ENCODE measurements around the gene ABHD8.
A peak's percentile ranks its signal among the peaks of the same experiment; 100 is the strongest.

Gene ABHD8

DNA sequence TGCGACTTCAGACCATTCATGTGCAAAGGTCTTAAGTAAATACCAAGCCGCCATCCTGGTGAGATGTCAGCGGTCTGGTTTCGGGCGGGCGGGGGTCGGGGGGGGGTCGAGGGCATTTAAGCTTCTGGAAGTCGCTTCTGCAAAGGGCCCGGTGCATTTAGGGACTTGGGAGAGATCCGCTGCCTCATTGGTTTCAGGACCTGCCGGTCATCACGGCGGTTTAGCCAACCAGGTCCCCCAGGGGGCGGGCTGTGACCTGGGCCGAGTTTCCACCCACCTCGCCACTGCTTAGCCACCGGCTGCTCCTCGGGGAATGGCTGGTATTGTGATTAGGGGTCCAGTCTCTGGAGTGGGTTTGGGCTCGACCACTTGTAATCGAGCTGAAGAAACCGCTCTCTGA, 13.7 kb downstream of the ABHD8 start:
- no peak overlapping the region for H3K27ac ChIP-seq
- TF ChIP-seq, protein P1, sequence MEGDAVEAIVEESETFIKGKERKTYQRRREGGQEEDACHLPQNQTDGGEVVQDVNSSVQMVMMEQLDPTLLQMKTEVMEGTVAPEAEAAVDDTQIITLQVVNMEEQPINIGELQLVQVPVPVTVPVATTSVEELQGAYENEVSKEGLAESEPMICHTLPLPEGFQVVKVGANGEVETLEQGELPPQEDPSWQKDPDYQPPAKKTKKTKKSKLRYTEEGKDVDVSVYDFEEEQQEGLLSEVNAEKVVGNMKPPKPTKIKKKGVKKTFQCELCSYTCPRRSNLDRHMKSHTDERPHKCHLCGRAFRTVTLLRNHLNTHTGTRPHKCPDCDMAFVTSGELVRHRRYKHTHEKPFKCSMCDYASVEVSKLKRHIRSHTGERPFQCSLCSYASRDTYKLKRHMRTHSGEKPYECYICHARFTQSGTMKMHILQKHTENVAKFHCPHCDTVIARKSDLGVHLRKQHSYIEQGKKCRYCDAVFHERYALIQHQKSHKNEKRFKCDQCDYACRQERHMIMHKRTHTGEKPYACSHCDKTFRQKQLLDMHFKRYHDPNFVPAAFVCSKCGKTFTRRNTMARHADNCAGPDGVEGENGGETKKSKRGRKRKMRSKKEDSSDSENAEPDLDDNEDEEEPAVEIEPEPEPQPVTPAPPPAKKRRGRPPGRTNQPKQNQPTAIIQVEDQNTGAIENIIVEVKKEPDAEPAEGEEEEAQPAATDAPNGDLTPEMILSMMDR (conservative IDR thresholded peaks at IDR 0.05), result no peak
- TF ChIP-seq ZFX (IDR thresholded peaks at IDR 0.05), result no peak

DNA sequence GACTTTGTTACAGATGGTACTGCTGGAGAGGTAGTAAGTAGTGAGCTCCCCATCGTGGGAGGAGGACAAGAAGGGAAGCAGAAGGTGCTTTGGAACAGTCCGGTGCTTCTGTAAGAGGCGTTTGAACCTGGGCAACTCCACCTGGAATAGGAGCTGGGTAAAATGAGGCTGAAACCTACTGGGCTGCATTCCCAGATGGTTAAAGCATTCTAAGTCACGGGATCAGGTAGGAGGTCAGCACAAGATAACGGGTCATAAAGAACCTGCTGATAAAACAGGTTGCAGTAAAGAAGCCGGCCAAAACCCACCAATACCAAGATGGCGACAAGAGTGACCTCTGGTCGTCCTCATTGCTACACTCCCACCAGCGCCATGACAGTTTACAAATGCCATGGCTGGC, 16.5 kb downstream of the ABHD8 start:
- TF ChIP-seq ZFX (IDR thresholded peaks at IDR 0.05), result no peak
- TF ChIP-seq, protein P1 (conservative IDR thresholded peaks at IDR 0.05), result no peak
- no peak overlapping the region for H3K27ac ChIP-seq

DNA sequence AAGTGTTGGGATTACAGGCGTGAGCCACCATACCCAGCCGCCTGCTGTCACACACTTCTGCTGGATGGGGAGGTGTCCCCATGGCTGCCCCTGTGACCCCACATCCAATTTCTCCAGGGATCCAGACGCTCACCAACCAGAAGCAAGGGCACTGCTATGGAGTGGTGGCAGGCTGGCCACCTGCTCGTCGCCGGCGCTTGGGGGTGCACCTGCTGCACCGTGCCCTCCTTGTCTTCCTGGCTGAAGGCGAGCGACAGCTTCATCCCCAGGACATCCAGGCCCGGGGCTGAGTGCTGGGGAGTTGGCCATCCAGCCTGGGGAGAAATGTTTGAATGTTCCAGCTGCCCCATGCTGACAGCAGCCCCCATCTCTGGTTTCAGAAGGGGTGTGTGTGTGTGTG, 17.0 kb downstream of the ABHD8 start:
- no peak overlapping the region for H3K27ac ChIP-seq
- TF ChIP-seq, protein P1 (conservative IDR thresholded peaks at IDR 0.05), result no peak

DNA sequence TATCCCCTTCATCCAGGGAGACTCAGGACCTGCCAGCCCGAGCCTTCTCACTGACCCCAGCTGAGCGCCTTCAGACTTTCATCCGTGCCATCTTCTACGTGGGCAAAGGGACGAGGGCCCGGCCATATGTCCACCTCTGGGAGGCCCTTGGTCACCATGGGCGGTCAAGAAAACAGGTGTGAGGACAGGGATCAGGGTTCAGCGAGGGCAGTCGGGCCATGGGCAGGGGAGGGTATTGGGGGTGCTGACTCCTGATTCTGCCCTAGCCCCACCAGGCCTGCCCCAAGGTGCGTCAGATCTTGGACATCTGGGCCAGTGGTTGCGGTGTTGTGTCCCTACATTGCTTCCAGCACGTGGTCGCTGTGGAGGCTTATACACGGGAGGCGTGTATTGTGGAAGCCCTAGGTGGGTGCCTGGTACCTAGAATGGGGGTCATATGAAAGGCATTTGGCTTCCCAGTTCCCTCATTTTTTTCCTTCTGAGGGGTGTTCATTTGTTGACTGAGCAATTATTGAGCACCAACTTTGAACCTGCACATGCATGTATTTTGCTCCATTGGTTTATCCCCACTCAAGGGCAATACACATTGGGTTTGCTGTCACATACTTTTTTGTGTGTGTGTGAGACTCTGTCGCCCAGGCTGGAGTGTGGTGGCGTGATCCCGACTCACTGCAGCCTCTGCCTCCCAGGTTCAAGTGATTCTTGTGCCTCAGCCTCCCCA, 17.6 kb downstream of the ABHD8 start:
- TF ChIP-seq ZFX (IDR thresholded peaks at IDR 0.05), result no peak
- TF ChIP-seq, protein P1 (conservative IDR thresholded peaks at IDR 0.05), result no peak
- no peak overlapping the region for H3K27ac ChIP-seq

GRCh38 chr19:17283504-17283996, 19.7 kb downstream of the ABHD8 start:
- H3K27ac ChIP-seq, result no peak overlapping the region; the same call in 1 of the 2 replicates
- no peak for TF ChIP-seq ZFX (IDR thresholded peaks at IDR 0.05)
- TF ChIP-seq, protein P1 (conservative IDR thresholded peaks at IDR 0.05), result no peak

- TF ChIP-seq, protein P1 (conservative IDR thresholded peaks at IDR 0.05), result peak; percentile 98
- peak; percentile 42; the same call in 1 of the 2 replicates for TF ChIP-seq ZFX (IDR thresholded peaks at IDR 0.05)
- peak overlapping the region; percentile 59 for H3K27ac ChIP-seq
Observed at GRCh38 chr19:17282488-17283125, 20.6 kb downstream of the ABHD8 start.

Measured in C4-2B (cell line).